Brain microvascular endothelial cell (primary cell): Measurements from ENCODE around the gene UQCR11.

ENCODE experiments used
- DNase-seq: peaks from one replicate; pipeline ENCODE4 v3.0.0-alpha.2; 2020
- H3K27ac ChIP-seq: fragments of 250-450 bp; sonication (Bioruptor Pico); 2 replicates; pipeline ENCODE4 v1.5.1; 2020; ENCODE audit warnings: mild to moderate bottlenecking, moderate library complexity
- H3K27me3 ChIP-seq: fragments of 250-450 bp; sonication (Bioruptor Pico); replicated peaks from 2 replicates; pipeline ENCODE4 v1.5.1; 2020; ENCODE audit warnings: mild to moderate bottlenecking
- H3K36me3 ChIP-seq: fragments of 250-450 bp; sonication (Bioruptor Pico); replicated peaks from 2 replicates; pipeline ENCODE4 v1.5.1; 2020; ENCODE audit warnings: mild to moderate bottlenecking
- H3K4me3 ChIP-seq: 2 replicates; pipeline ENCODE4 v1.5.1; 2011; ENCODE audit warnings: low read depth, mild to moderate bottlenecking, control low read depth, low read length, moderate library complexity
- CTCF ChIP-seq: IDR thresholded peaks from 2 replicates; pipeline ENCODE4 v1.5.1; 2011; ENCODE audit warnings: low read depth, mild to moderate bottlenecking, moderate library complexity, low read length, control low read depth, inconsistent platforms; ENCODE audit errors: missing control alignments
- in situ Hi-C: cut with HindIII; loops from 2 replicates; pipeline ENCODE4 v1.10.0; 2017; ENCODE audit warnings: low sequenced_read_pairs, low pct_ligation_motif_present

Gene UQCR11

GRCh38 chr19:1622541-1622940 is 17.3 kb upstream of the UQCR11 start:
- Histone ChIP-seq H3K4me3 (no peak overlapping the region), H3K36me3 (peaks cover 53% of the 10 kb centered on the region), H3K27ac (no peak overlapping the region), H3K27me3 (no peaks in the 10 kb centered on the region)
- in situ Hi-C loops = no loop called here
- no peak for DNase-seq
- no peak for TF ChIP-seq CTCF

- Histone ChIP-seq H3K27me3 (no peaks in the 10 kb centered on the region), H3K4me3 (no peak overlapping the region), H3K27ac (no peak overlapping the region), H3K36me3 (peaks cover 54% of the 10 kb centered on the region)
- DNase-seq = no peak
- no peak for TF ChIP-seq CTCF
- in situ Hi-C loops = no loop called here
Observed at GRCh38 chr19:1622007-1622406, 16.7 kb upstream of the UQCR11 start.

GRCh38 chr19:1621574-1621973 is 16.3 kb upstream of the UQCR11 start:
- no peak for TF ChIP-seq CTCF
- in situ Hi-C loops = no loop called here
- no peak for DNase-seq
- Histone ChIP-seq H3K27me3 (no peaks in the 10 kb centered on the region), H3K4me3 (no peak overlapping the region), H3K36me3 (peaks cover 58% of the 10 kb centered on the region), H3K27ac (no peak overlapping the region)

GRCh38 chr19:1621021-1621420 is 15.8 kb upstream of the UQCR11 start:
- in situ Hi-C loops = no loop called here
- H3K4me3 ChIP-seq = no peak overlapping the region
- peaks cover 58% of the 10 kb centered on the region for H3K36me3 ChIP-seq
- H3K27me3 ChIP-seq = no peaks in the 10 kb centered on the region
- no peak overlapping the region for H3K27ac ChIP-seq
- no peak for TF ChIP-seq CTCF
- no peak for DNase-seq

- H3K36me3 ChIP-seq = peaks cover 59% of the 10 kb centered on the region
- DNase-seq = no peak
- H3K4me3 ChIP-seq = no peak overlapping the region
- in situ Hi-C loops = no loop called here
- no peak for TF ChIP-seq CTCF
- no peak overlapping the region for H3K27ac ChIP-seq
- H3K27me3 ChIP-seq = no peaks in the 10 kb centered on the region
Observed at GRCh38 chr19:1620502-1620901, 15.2 kb upstream of the UQCR11 start.

- no peak overlapping the region for H3K27ac ChIP-seq
- H3K4me3 ChIP-seq = no peak overlapping the region
- in situ Hi-C loops = no loop called here
- peaks cover 61% of the 10 kb centered on the region for H3K36me3 ChIP-seq
- DNase-seq = no peak
- no peak for TF ChIP-seq CTCF
- H3K27me3 ChIP-seq = no peaks in the 10 kb centered on the region
Observed at GRCh38 chr19:1619703-1620102, 14.4 kb upstream of the UQCR11 start.
